ENCODE measurements around the gene RPAP2.

The RPAP2 gene

GRCh38 chr1:92411511-92411910 lies 112.7 kb downstream of the RPAP2 start:
- no peak overlapping the region for H2BK12ac ChIP-seq (ENCODE audit: low read length)

GRCh38 chr1:92419642-92420041 lies 120.8 kb downstream of the RPAP2 start:
- Histone ChIP-seq H3K79me1 (ENCODE audit: low read depth, low read length) (no peaks in the 10 kb centered on the region), H2BK12ac (ENCODE audit: low read length) (no peak overlapping the region), H2AK5ac (ENCODE audit: low read depth, low read length) (no peak overlapping the region), H3K27me3 (ENCODE audit: control insufficient read depth in 3 of 3, insufficient read depth in 3 of 3, low read depth in 1 of 3, low read length in 3 of 3) (peaks cover 0 to 3% (median 0%) of the 10 kb centered on the region in 3 experiments), H2BK120ac (ENCODE audit: low read depth, low read length) (no peak overlapping the region), H3K27ac (replicated peaks; ENCODE audit: low read length) (no peak overlapping the region), H4K8ac (ENCODE audit: low read depth, low read length) (no peak overlapping the region), H2AFZ (ENCODE audit: low read length) (no peak overlapping the region), H3K4me2 (ENCODE audit: insufficient read depth, low read length, poor library complexity, severe bottlenecking) (no peak overlapping the region), H3K36me3 (replicated peaks in 1 of 2; ENCODE audit: control insufficient read depth in 2 of 2, insufficient read depth in 2 of 2, low read length in 2 of 2) (no peaks in the 10 kb centered on the region), H4K91ac (ENCODE audit: low read depth, low read length, poor library complexity) (no peak overlapping the region), H3K14ac (ENCODE audit: low read length) (no peak overlapping the region), H3K9me3 (replicated peaks in 1 of 2; ENCODE audit: control insufficient read depth in 2 of 2, insufficient read depth in 1 of 2, low read depth in 1 of 2, low read length in 2 of 2) (no peaks in the 10 kb centered on the region), H2BK5ac (ENCODE audit: low read length) (no peak overlapping the region), H2BK15ac (ENCODE audit: low read length) (no peak overlapping the region), H3K9ac (ENCODE audit: low read depth, low read length, poor library complexity) (no peak overlapping the region), H3K18ac (ENCODE audit: low read length) (no peak overlapping the region), H3K4me1 (ENCODE audit: control insufficient read depth in 2 of 2, insufficient read depth in 1 of 2, low read depth in 1 of 2, low read length in 2 of 2) (no peaks in the 10 kb centered on the region), H3K4me3 (ENCODE audit: low read length in 2 of 2) (no peak overlapping the region), H3K23ac (ENCODE audit: low read depth, low read length, poor library complexity) (no peak overlapping the region), H3K4ac (ENCODE audit: low read length) (no peak overlapping the region)
- WGBS, 2 donors (ENCODE audit: extremely low coverage in 2 of 2, insufficient read length in 2 of 2, insufficient replicate concordance in 1 of 2), result no CpG with 5 or more reads among the region's 4 CpGs
- no peak for DNase-seq (ENCODE audit: low spot score)

More at GRCh38 chr1:92411511-92411910, 112.7 kb downstream of the RPAP2 start:
- Histone ChIP-seq H3K14ac (ENCODE audit: low read length) (no peak overlapping the region), H3K27ac (replicated peaks; ENCODE audit: low read length) (no peak overlapping the region), H3K4me1 (ENCODE audit: control insufficient read depth in 2 of 2, insufficient read depth in 1 of 2, low read depth in 1 of 2, low read length in 2 of 2) (no peaks in the 10 kb centered on the region), H4K91ac (ENCODE audit: low read depth, low read length, poor library complexity) (no peak overlapping the region), H3K9me3 (replicated peaks in 1 of 2; ENCODE audit: control insufficient read depth in 2 of 2, insufficient read depth in 1 of 2, low read depth in 1 of 2, low read length in 2 of 2) (no peaks in the 10 kb centered on the region), H2BK120ac (ENCODE audit: low read depth, low read length) (no peak overlapping the region), H3K4me3 (ENCODE audit: low read length in 2 of 2) (no peak overlapping the region), H3K9ac (ENCODE audit: low read depth, low read length, poor library complexity) (no peak overlapping the region), H3K4me2 (ENCODE audit: insufficient read depth, low read length, poor library complexity, severe bottlenecking) (no peak overlapping the region), H2AK5ac (ENCODE audit: low read depth, low read length) (no peak overlapping the region), H3K18ac (ENCODE audit: low read length) (no peak overlapping the region), H2AFZ (ENCODE audit: low read length) (no peak overlapping the region), H2BK5ac (ENCODE audit: low read length) (no peak overlapping the region), H4K8ac (ENCODE audit: low read depth, low read length) (no peak overlapping the region), H3K27me3 (ENCODE audit: control insufficient read depth in 3 of 3, insufficient read depth in 3 of 3, low read depth in 1 of 3, low read length in 3 of 3) (no peaks in the 10 kb centered on the region), H3K4ac (ENCODE audit: low read length) (no peak overlapping the region), H3K79me1 (ENCODE audit: low read depth, low read length) (no peaks in the 10 kb centered on the region), H2BK15ac (ENCODE audit: low read length) (no peak overlapping the region), H3K23ac (ENCODE audit: low read depth, low read length, poor library complexity) (no peak overlapping the region), H3K36me3 (replicated peaks in 1 of 2; ENCODE audit: control insufficient read depth in 2 of 2, insufficient read depth in 2 of 2, low read length in 2 of 2) (no peaks in the 10 kb centered on the region)
- DNase-seq (ENCODE audit: low spot score), result no peak
- WGBS, 2 donors (ENCODE audit: extremely low coverage in 2 of 2, insufficient read length in 2 of 2, insufficient replicate concordance in 1 of 2), result no CpG with 5 or more reads among the region's 1 CpG

- no peak overlapping the region for H2BK5ac ChIP-seq (ENCODE audit: low read length)
- H3K18ac ChIP-seq (ENCODE audit: low read length), result no peak overlapping the region
- H4K91ac ChIP-seq (ENCODE audit: low read depth, low read length, poor library complexity), result no peak overlapping the region
- no peak overlapping the region for H3K9ac ChIP-seq (ENCODE audit: low read depth, low read length, poor library complexity)
- no peaks in the 10 kb centered on the region for H3K79me1 ChIP-seq (ENCODE audit: low read depth, low read length)
- no peak overlapping the region for H3K4me3 ChIP-seq (ENCODE audit: low read length in 2 of 2)
- H3K4ac ChIP-seq (ENCODE audit: low read length), result no peak overlapping the region
- H2BK12ac ChIP-seq (ENCODE audit: low read length), result no peak overlapping the region
- no peak overlapping the region for H2AK5ac ChIP-seq (ENCODE audit: low read depth, low read length)
- no peak overlapping the region for H3K23ac ChIP-seq (ENCODE audit: low read depth, low read length, poor library complexity)
- DNase-seq (ENCODE audit: low spot score), result no peak
- no peak overlapping the region for H2BK15ac ChIP-seq (ENCODE audit: low read length)
- H3K27me3 ChIP-seq (ENCODE audit: control insufficient read depth in 3 of 3, insufficient read depth in 3 of 3, low read depth in 1 of 3, low read length in 3 of 3), result peaks cover 0 to 5% (median 0%) of the 10 kb centered on the region in 3 experiments
- no peak overlapping the region for H2BK120ac ChIP-seq (ENCODE audit: low read depth, low read length)
- H3K4me1 ChIP-seq (ENCODE audit: control insufficient read depth in 2 of 2, insufficient read depth in 1 of 2, low read depth in 1 of 2, low read length in 2 of 2), result no peaks in the 10 kb centered on the region
- H3K14ac ChIP-seq (ENCODE audit: low read length), result no peak overlapping the region
- no peak overlapping the region for H4K8ac ChIP-seq (ENCODE audit: low read depth, low read length)
- whole genome bisulfite sequencing, 2 donors (ENCODE audit: extremely low coverage in 2 of 2, insufficient read length in 2 of 2, insufficient replicate concordance in 1 of 2), result no CpG with 5 or more reads among the region's 4 CpGs
- no peaks in the 10 kb centered on the region for H3K36me3 ChIP-seq (replicated peaks in 1 of 2; ENCODE audit: control insufficient read depth in 2 of 2, insufficient read depth in 2 of 2, low read length in 2 of 2)
- no peak overlapping the region for H2AFZ ChIP-seq (ENCODE audit: low read length)
- H3K9me3 ChIP-seq (replicated peaks in 1 of 2; ENCODE audit: control insufficient read depth in 2 of 2, insufficient read depth in 1 of 2, low read depth in 1 of 2, low read length in 2 of 2), result no peaks in the 10 kb centered on the region
- H3K27ac ChIP-seq (replicated peaks; ENCODE audit: low read length), result no peak overlapping the region
- no peak overlapping the region for H3K4me2 ChIP-seq (ENCODE audit: insufficient read depth, low read length, poor library complexity, severe bottlenecking)
Observed at GRCh38 chr1:92424381-92424780, 125.5 kb downstream of the RPAP2 start.

- H2BK120ac ChIP-seq (ENCODE audit: low read depth, low read length), result no peak overlapping the region
- no peak overlapping the region for H2BK12ac ChIP-seq (ENCODE audit: low read length)
- H3K14ac ChIP-seq (ENCODE audit: low read length), result no peak overlapping the region
- no peak overlapping the region for H2BK15ac ChIP-seq (ENCODE audit: low read length)
- H3K4ac ChIP-seq (ENCODE audit: low read length), result no peak overlapping the region
- H2BK5ac ChIP-seq (ENCODE audit: low read length), result no peak overlapping the region
- WGBS, 2 donors (ENCODE audit: extremely low coverage in 2 of 2, insufficient read length in 2 of 2, insufficient replicate concordance in 1 of 2), result no CpG with 5 or more reads among the region's 2 CpGs
- H3K27ac ChIP-seq (replicated peaks; ENCODE audit: low read length), result no peak overlapping the region
- no peak overlapping the region for H3K4me2 ChIP-seq (ENCODE audit: insufficient read depth, low read length, poor library complexity, severe bottlenecking)
- no peak overlapping the region for H3K9ac ChIP-seq (ENCODE audit: low read depth, low read length, poor library complexity)
- H4K91ac ChIP-seq (ENCODE audit: low read depth, low read length, poor library complexity), result no peak overlapping the region
- no peak overlapping the region for H2AK5ac ChIP-seq (ENCODE audit: low read depth, low read length)
- no peaks in the 10 kb centered on the region for H3K4me1 ChIP-seq (ENCODE audit: control insufficient read depth in 2 of 2, insufficient read depth in 1 of 2, low read depth in 1 of 2, low read length in 2 of 2)
- H3K18ac ChIP-seq (ENCODE audit: low read length), result no peak overlapping the region
- H4K8ac ChIP-seq (ENCODE audit: low read depth, low read length), result no peak overlapping the region
- H3K9me3 ChIP-seq (replicated peaks in 1 of 2; ENCODE audit: control insufficient read depth in 2 of 2, insufficient read depth in 1 of 2, low read depth in 1 of 2, low read length in 2 of 2), result no peaks in the 10 kb centered on the region
- H3K27me3 ChIP-seq (ENCODE audit: control insufficient read depth in 3 of 3, insufficient read depth in 3 of 3, low read depth in 1 of 3, low read length in 3 of 3), result peaks cover 0 to 5% (median 0%) of the 10 kb centered on the region in 3 experiments
- no peak overlapping the region for H2AFZ ChIP-seq (ENCODE audit: low read length)
- no peaks in the 10 kb centered on the region for H3K79me1 ChIP-seq (ENCODE audit: low read depth, low read length)
- H3K36me3 ChIP-seq (replicated peaks in 1 of 2; ENCODE audit: control insufficient read depth in 2 of 2, insufficient read depth in 2 of 2, low read length in 2 of 2), result no peaks in the 10 kb centered on the region
- DNase-seq (ENCODE audit: low spot score), result no peak
- H3K23ac ChIP-seq (ENCODE audit: low read depth, low read length, poor library complexity), result no peak overlapping the region
- no peak overlapping the region for H3K4me3 ChIP-seq (ENCODE audit: low read length in 2 of 2)
Observed at GRCh38 chr1:92425617-92426016, 126.8 kb downstream of the RPAP2 start.

Measured in neuronal stem cell (in vitro differentiated cells).